ENCODE results near the gene SNAPC4. TPM values are rescaled to one million over a fixed set of nuclear protein-coding genes. Genes with fewer than 3 reads are reported as not detected.

The SNAPC4 gene
- total RNA-seq, 4 donors from 2014 or later: 6.0 to 14.5 (median 10.1) TPM

- 53% methylated on average over 54 of the region's 54 CpGs; no CpG with 5 or more reads in 1 of the 2 donors for WGBS, 2 donors (ENCODE audit: low coverage in 1 of 2)
- Histone ChIP-seq H3K36me3 (no peaks in the 10 kb centered on the region), H3K4me1 (peaks cover 18 to 31% (median 26%) of the 10 kb centered on the region in 4 donors), H3K27me3 (no peaks in the 10 kb centered on the region), H3K9me3 (no peaks in the 10 kb centered on the region), H3K4me3 (peak overlapping the region in 2 of 4 donors; percentile 78 to 100), H3K27ac (no peak overlapping the region)
- no peak for DNase-seq
- intact Hi-C loops (cut with DNase I; ENCODE audit: low total_unique reads) (loop anchor here (2.0 kb wide), 1 partner anchor 25 kb away; no protein-coding TSS in a partner anchor), in situ Hi-C loops (cut with MboI; ENCODE audit: low pct_ligation_motif_present in 1 of 4, low pct_unique_long_range_greater_than_20kb in 1 of 4, low sequenced_read_pairs in 3 of 4) (no loop called here)
- TF ChIP-seq POLR2A (IDR thresholded peaks at IDR 0.05) (no peak), EP300 (IDR thresholded peaks at IDR 0.05; ENCODE audit: low read depth) (no peak)
Measured at GRCh38 chr9:136363949-136364748, 35.8 kb downstream of the SNAPC4 start.

DNA sequence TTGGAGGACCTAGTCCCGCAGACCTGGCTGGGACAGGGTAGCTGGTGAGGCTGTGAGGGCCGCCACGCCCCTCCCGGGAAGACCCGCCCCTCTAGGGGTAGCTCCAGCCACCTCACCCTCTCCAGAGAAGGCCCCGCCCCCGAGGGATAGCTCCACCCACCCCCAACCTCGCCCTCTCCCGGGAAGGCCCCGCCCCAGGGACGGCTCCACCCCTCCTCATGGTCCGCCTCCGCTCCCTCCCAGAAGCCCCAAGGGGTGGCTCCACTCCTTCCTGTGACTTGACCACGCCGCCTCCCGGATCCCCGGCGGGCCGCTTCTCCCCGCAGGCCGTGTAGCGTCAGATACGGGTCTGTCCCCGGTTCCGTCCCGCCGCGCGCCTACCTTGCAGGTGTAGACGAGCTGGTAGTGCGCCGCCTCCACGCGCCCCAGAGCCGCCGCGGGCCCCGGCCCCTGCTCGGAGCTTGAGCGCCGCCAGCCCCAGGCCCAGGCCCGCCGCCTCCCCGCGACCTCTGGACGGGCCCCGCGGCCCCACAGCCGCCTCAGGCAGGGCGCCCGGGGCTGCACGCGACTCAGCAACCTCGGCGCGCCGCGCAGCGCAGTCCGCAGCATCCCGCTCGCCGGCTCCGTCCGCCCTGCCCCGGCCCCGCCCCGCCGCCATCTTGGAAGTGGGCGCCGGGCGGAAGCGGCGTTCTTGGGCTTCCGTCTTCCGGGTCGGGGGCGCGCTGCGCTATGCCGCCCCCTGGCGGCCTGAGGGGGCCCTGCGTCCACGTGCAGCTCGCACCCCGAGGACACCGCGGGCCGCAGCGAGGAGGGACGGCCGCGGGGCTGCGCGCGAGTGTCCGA lies 36.6 kb downstream of the SNAPC4 start, which contains the start of gene DNLZ:
Gene DNLZ (minus strand): TSS at position 639 of the 843 bp plus-strand sequence. CDS start 30 bp downstream, at position 609.
- in situ Hi-C loops (cut with MboI; ENCODE audit: low pct_ligation_motif_present in 1 of 4, low pct_unique_long_range_greater_than_20kb in 1 of 4, low sequenced_read_pairs in 3 of 4) (no loop called here), intact Hi-C loops (cut with DNase I; ENCODE audit: low total_unique reads) (no loop called here)
- no peaks in the 10 kb centered on the region for H3K27me3 ChIP-seq
- H3K4me1 ChIP-seq: peaks cover 18 to 31% (median 26%) of the 10 kb centered on the region in 4 donors
- TF ChIP-seq EP300 (IDR thresholded peaks at IDR 0.05; ENCODE audit: low read depth) (no peak), POLR2AphosphoS5 (IDR thresholded peaks at IDR 0.05) (peak; percentile 75 to 89 (median 84)), POLR2A (IDR thresholded peaks at IDR 0.05) (peak; percentile 79), CTCF (IDR thresholded peaks at IDR 0.05) (peak; percentile 86 to 99 (median 99))
- H3K9me3 ChIP-seq: no peaks in the 10 kb centered on the region
- 1% methylated on average over 52 of the region's 97 CpGs; no CpG with 5 or more reads in 1 of the 2 donors for WGBS, 2 donors (ENCODE audit: low coverage in 1 of 2)
- DNase-seq: peak; percentile 98
- peak within 1 kb of the TSS; percentile 90 to 97 (median 96) for H3K27ac ChIP-seq
- H3K4me3 ChIP-seq: peak within 1 kb of the TSS; percentile 62 to 100 (median 87)
- no peaks in the 10 kb centered on the region for H3K36me3 ChIP-seq

- WGBS, 2 donors (ENCODE audit: low coverage in 1 of 2): 81% methylated on average over 6 of the region's 6 CpGs; no CpG with 5 or more reads in 1 of the 2 donors
- H3K4me3 ChIP-seq: no peak overlapping the region
- H3K27ac ChIP-seq: peak overlapping the region; percentile 68 to 97 (median 96)
- H3K9me3 ChIP-seq: no peaks in the 10 kb centered on the region
- TF ChIP-seq CTCF (IDR thresholded peaks at IDR 0.05): no peak
- no peak for TF ChIP-seq POLR2AphosphoS5 (IDR thresholded peaks at IDR 0.05)
- TF ChIP-seq POLR2A (IDR thresholded peaks at IDR 0.05): no peak
- TF ChIP-seq EP300 (IDR thresholded peaks at IDR 0.05; ENCODE audit: low read depth): no peak
- H3K36me3 ChIP-seq: no peaks in the 10 kb centered on the region
- in situ Hi-C loops (cut with MboI; ENCODE audit: low pct_ligation_motif_present in 1 of 4, low pct_unique_long_range_greater_than_20kb in 1 of 4, low sequenced_read_pairs in 3 of 4): no loop called here
- DNase-seq: no peak
- H3K27me3 ChIP-seq: no peaks in the 10 kb centered on the region
- H3K4me1 ChIP-seq: peaks cover 18 to 31% (median 26%) of the 10 kb centered on the region in 4 donors
- intact Hi-C loops (cut with DNase I; ENCODE audit: low total_unique reads): no loop called here
Measured at GRCh38 chr9:136362450-136362784, 37.6 kb downstream of the SNAPC4 start.

GRCh38 chr9:136361754-136362449 lies 38.1 kb downstream of the SNAPC4 start:
- no peak overlapping the region for H3K4me3 ChIP-seq
- H3K36me3 ChIP-seq: no peaks in the 10 kb centered on the region
- H3K27ac ChIP-seq: peak overlapping the region; percentile 68 to 97 (median 96)
- intact Hi-C loops (cut with DNase I; ENCODE audit: low total_unique reads) (no loop called here), in situ Hi-C loops (cut with MboI; ENCODE audit: low pct_ligation_motif_present in 1 of 4, low pct_unique_long_range_greater_than_20kb in 1 of 4, low sequenced_read_pairs in 3 of 4) (no loop called here)
- WGBS, 2 donors (ENCODE audit: low coverage in 1 of 2): 58 to 82% methylated on average over 4 to 25 of the region's 26 CpGs
- no peak for TF ChIP-seq POLR2A (IDR thresholded peaks at IDR 0.05)
- no peak for TF ChIP-seq EP300 (IDR thresholded peaks at IDR 0.05; ENCODE audit: low read depth)
- peak in 1 of 3 donors; percentile 26 for TF ChIP-seq POLR2AphosphoS5 (IDR thresholded peaks at IDR 0.05)
- TF ChIP-seq CTCF (IDR thresholded peaks at IDR 0.05): no peak
- no peaks in the 10 kb centered on the region for H3K27me3 ChIP-seq
- no peak for DNase-seq
- H3K4me1 ChIP-seq: peaks cover 18 to 31% (median 26%) of the 10 kb centered on the region in 4 donors
- H3K9me3 ChIP-seq: no peaks in the 10 kb centered on the region

Data from transverse colon (tissue), 4 donors.